HUDEP-2 (cell line): ENCODE measurements around the gene GALNT5.
"Not testable (repeated sequence)": the region's sequence is repeated elsewhere in the genome, so short reads cannot be mapped to it uniquely, and the experiment has no call there.

Experiments used
- DNase-seq, 76 experiments: peaks; one replicate each; lab custom pipeline; 2025; ENCODE audit not compliant: unreplicated experiment in 76 of 76; lab: John Stamatoyannopoulos, UW

The GALNT5 gene

GRCh38 chr2:157257312-157258252, at the start of gene GALNT5:
Gene GALNT5, plus strand, starts transcription at chr2:157257705. Its CDS starts 378 bp downstream, at chr2:157258083.
- peak in 70 of 76 experiments; percentile 9 to 88 (median 49) for DNase-seq

GRCh38 chr2:157216286-157216965, 41.1 kb upstream of the GALNT5 start:
- no peak for DNase-seq

GRCh38 chr2:157217409-157217808, 40.1 kb upstream of the GALNT5 start:
- DNase-seq = no peak

- no peak for DNase-seq
Measured at GRCh38 chr2:157218911-157219310, 38.6 kb upstream of the GALNT5 start.

GRCh38 chr2:157220502-157220901, 37.0 kb upstream of the GALNT5 start:
- no peak for DNase-seq

- DNase-seq = peak in 3 of 76 experiments; percentile 4 to 7 (median 6)
Measured at GRCh38 chr2:157221394-157221988, 36.0 kb upstream of the GALNT5 start.

- DNase-seq = no peak
Measured at GRCh38 chr2:157223624-157224205, 33.8 kb upstream of the GALNT5 start.

- not testable (repeated sequence) for DNase-seq
Measured at GRCh38 chr2:157224448-157224847, 33.1 kb upstream of the GALNT5 start.

GRCh38 chr2:157227592-157227991, 29.9 kb upstream of the GALNT5 start:
- no peak for DNase-seq

GRCh38 chr2:157228946-157229345, 28.6 kb upstream of the GALNT5 start:
- no peak for DNase-seq

GRCh38 chr2:157229572-157229971, 27.9 kb upstream of the GALNT5 start:
- DNase-seq = no peak

GRCh38 chr2:157231476-157231875, 26.0 kb upstream of the GALNT5 start:
- no peak for DNase-seq

- DNase-seq = no peak
Measured at GRCh38 chr2:157233506-157233905, 24.0 kb upstream of the GALNT5 start.

- no peak for DNase-seq
Measured at GRCh38 chr2:157236404-157236803, 21.1 kb upstream of the GALNT5 start.

- no peak for DNase-seq
Measured at GRCh38 chr2:157238296-157238695, 19.2 kb upstream of the GALNT5 start.

- no peak for DNase-seq
Measured at GRCh38 chr2:157244691-157245090, 12.8 kb upstream of the GALNT5 start.

- DNase-seq = no peak
Measured at GRCh38 chr2:157245144-157245840, 12.2 kb upstream of the GALNT5 start.

- no peak for DNase-seq
Measured at GRCh38 chr2:157245846-157246764, 11.4 kb upstream of the GALNT5 start.

- DNase-seq = no peak
Measured at GRCh38 chr2:157246765-157247407, 10.6 kb upstream of the GALNT5 start.
